ENCODE results near the gene ANKDD1B. TPM values are rescaled to one million over a fixed set of nuclear protein-coding genes. Genes with fewer than 3 reads are reported as not detected.

The ANKDD1B gene
- total RNA-seq, 1 donor from 2014 or later, result 0.39 TPM

GRCh38 chr5:75614176-75614575 lies 2.9 kb downstream of the ANKDD1B start:
- intact Hi-C loops (cut with micrococcal nuclease), result no loop called here

- intact Hi-C loops (cut with micrococcal nuclease), result no loop called here
Observed at GRCh38 chr5:75616371-75616881, 5.2 kb downstream of the ANKDD1B start.

- intact Hi-C loops (cut with micrococcal nuclease), result no loop called here
Observed at GRCh38 chr5:75616971-75617621, 5.8 kb downstream of the ANKDD1B start.

- intact Hi-C loops (cut with micrococcal nuclease), result no loop called here
Observed at GRCh38 chr5:75617736-75618352, 6.6 kb downstream of the ANKDD1B start.

GRCh38 chr5:75620184-75620959 lies 9.1 kb downstream of the ANKDD1B start:
- intact Hi-C loops (cut with micrococcal nuclease), result no loop called here

- intact Hi-C loops (cut with micrococcal nuclease), result no loop called here
Observed at GRCh38 chr5:75622564-75622963, 11.3 kb downstream of the ANKDD1B start.

GRCh38 chr5:75623846-75624245 lies 12.6 kb downstream of the ANKDD1B start:
- intact Hi-C loops (cut with micrococcal nuclease), result no loop called here

GRCh38 chr5:75626959-75627358 lies 15.7 kb downstream of the ANKDD1B start:
- intact Hi-C loops (cut with micrococcal nuclease), result no loop called here

GRCh38 chr5:75627801-75628200 lies 16.5 kb downstream of the ANKDD1B start:
- intact Hi-C loops (cut with micrococcal nuclease), result no loop called here

- intact Hi-C loops (cut with micrococcal nuclease), result no loop called here
Observed at GRCh38 chr5:75630875-75631274, 19.6 kb downstream of the ANKDD1B start.

- intact Hi-C loops (cut with micrococcal nuclease), result no loop called here
Observed at GRCh38 chr5:75632321-75632720, 21.1 kb downstream of the ANKDD1B start.

- intact Hi-C loops (cut with micrococcal nuclease), result no loop called here
Observed at GRCh38 chr5:75637949-75638348, 26.7 kb downstream of the ANKDD1B start.

GRCh38 chr5:75639535-75640311 lies 28.5 kb downstream of the ANKDD1B start:
- intact Hi-C loops (cut with micrococcal nuclease), result no loop called here

GRCh38 chr5:75640395-75640794 lies 29.1 kb downstream of the ANKDD1B start:
- intact Hi-C loops (cut with micrococcal nuclease), result no loop called here

- intact Hi-C loops (cut with micrococcal nuclease), result no loop called here
Observed at GRCh38 chr5:75640826-75641225, 29.6 kb downstream of the ANKDD1B start.

GRCh38 chr5:75648712-75649111 lies 37.5 kb downstream of the ANKDD1B start:
- intact Hi-C loops (cut with micrococcal nuclease), result no loop called here

GRCh38 chr5:75651575-75652238 lies 40.5 kb downstream of the ANKDD1B start:
- intact Hi-C loops (cut with micrococcal nuclease), result no loop called here

GRCh38 chr5:75653521-75653920 lies 42.3 kb downstream of the ANKDD1B start:
- intact Hi-C loops (cut with micrococcal nuclease), result no loop called here

GRCh38 chr5:75654693-75655295 lies 43.5 kb downstream of the ANKDD1B start:
- intact Hi-C loops (cut with micrococcal nuclease), result no loop called here

GRCh38 chr5:75656311-75657003 lies 45.2 kb downstream of the ANKDD1B start:
- intact Hi-C loops (cut with micrococcal nuclease), result no loop called here
